GM12801 (cell line): ENCODE measurements around the gene ZSCAN1.

ENCODE experiments used
- CTCF ChIP-seq: IDR thresholded peaks from one replicate; pipeline ENCODE4 v1.5.1; 2011; ENCODE audit warnings: control low read depth; ENCODE audit not compliant: insufficient read length; ENCODE audit errors: extremely low read depth

ZSCAN1 gene, protein sequence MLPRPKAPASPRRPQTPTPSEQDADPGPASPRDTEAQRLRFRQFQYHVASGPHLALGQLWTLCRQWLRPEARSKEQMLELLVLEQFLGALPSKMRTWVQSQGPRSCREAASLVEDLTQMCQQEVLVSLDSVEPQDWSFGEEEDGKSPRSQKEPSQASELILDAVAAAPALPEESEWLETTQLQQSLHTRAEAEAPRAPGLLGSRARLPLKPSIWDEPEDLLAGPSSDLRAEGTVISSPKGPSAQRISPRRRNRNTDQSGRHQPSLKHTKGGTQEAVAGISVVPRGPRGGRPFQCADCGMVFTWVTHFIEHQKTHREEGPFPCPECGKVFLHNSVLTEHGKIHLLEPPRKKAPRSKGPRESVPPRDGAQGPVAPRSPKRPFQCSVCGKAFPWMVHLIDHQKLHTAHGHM

DNA sequence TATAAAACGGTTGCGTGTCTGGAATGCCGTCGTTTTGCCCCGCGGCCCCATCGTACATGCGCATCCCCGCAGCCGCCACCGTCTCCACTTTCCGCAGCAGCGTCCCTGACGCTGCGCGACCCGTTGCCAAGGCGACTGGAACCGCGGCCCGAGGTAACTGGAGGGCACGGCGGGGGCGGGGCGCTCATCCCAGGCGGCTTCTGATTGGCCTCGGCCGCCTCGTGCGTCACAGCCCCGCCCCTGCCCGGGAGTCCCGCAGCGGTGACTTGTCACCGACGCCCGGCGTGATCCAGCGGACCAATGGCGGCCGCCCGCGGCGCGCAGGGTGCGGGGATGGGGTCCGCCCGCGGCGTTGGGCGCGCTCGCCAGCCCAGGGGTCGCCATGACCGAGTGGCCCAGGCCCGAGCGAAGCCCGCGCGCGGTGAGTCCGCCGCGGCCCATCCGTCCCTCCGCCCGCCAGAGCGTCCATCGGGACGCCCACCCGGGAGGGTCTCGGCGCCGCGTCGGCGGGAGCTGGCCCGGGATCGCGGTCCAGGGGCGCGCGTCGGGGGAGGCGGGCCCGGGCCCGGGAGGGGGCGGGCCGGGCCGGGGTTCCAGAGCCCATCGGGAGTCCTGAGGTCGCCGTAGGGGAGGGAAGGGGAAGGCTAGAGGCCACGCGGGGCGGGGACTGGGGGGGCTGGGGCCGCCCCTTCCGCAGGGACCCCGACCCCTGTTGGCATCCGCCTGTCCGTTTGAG, at the start of gene ZSCAN1:
Gene ZSCAN1, plus strand, starts transcription at position 285 of the 736 bp plus-strand sequence. CDS start 3,812 bp downstream, outside the sequence.
- TF ChIP-seq CTCF: no peak

DNA sequence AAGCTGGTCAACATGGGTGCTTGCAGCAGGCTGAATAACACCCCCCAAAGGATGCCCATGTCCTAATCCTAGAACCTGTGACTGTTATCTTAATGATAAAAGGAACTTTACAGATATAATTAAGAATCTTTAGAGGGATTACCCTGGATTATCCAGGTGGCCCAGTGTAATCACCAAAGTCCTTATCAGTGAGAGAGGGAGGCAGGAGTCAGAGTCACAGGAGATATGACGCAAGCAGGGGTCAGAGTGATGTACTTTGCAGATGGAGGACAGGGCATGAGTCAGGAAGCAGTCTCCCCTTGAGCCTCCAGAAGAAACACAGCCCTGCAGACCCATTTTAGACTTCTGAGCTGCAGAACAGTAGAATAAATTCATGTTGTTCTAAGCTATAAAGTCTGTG, 41.0 kb upstream of the ZSCAN1 start:
- TF ChIP-seq CTCF: no peak

GRCh38 chr19:58000677-58001076, 33.1 kb upstream of the ZSCAN1 start:
- no peak for TF ChIP-seq CTCF

DNA sequence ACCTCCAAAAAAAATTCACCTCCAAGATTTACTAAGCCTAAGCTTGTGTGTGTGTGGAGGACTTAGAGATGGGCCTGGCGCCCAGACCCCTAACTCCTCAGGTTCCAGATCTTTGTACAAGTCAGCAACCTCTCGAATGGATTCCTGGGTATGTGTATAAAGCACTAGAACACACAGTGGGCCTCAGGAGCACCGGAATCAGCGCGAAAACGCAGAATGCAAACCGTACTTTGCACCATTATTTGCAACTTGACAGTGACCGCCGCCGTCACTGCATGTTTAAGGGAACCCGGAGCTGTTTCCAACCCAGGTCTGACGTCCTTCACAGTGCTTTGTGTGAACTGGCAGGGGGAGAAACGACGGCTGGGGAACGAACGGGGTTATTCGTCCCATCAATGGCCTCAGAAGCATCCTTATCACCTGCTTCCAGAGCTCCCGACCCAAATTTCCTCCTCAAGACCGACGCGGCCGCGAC, 31.9 kb upstream of the ZSCAN1 start:
- no peak for TF ChIP-seq CTCF

DNA sequence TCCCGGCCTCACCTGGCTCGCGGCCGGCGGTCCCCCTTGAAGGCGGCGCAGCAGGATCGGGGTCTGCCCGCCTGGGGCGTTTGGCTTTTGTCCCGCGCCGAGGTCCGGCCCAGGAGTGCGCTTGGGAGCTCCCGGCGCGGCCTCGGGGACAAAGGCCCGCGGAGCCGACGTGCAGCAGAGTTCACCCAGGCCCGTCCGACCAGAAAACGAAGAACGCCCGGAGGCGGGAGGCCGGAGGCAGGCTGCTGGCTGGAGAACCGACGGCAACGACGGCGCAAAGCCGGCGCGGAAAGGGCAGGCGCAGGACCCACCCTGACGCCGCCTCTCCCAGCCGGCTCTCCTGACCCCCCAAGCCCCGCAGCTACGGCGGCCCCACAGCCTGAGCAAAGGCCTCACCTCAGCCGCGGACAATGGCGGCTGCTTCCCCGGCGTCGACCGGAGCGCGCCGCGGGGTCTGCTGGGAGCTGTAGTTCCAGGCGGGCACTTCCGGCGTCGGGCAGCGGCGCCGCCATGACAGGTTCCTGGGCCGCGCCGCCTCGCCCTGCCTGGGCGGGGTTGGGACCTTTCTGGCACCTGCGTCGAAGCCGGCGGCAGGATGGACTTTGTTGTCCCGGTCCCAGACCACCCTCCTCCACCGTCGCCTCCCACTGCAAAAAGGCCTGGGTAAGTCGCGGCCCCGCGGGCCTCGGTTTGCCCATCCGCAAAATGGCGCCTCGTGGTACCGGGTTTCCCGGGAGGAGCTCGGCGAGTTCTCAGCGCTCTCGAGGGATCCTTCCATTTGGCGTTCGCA, 31.2 kb upstream of the ZSCAN1 start, which contains the start of gene ZNF606:
Gene ZNF606, minus strand, starts transcription at position 437 of the 790 bp plus-strand sequence. CDS start 1,501 bp downstream, outside the sequence.
- TF ChIP-seq CTCF: no peak

DNA sequence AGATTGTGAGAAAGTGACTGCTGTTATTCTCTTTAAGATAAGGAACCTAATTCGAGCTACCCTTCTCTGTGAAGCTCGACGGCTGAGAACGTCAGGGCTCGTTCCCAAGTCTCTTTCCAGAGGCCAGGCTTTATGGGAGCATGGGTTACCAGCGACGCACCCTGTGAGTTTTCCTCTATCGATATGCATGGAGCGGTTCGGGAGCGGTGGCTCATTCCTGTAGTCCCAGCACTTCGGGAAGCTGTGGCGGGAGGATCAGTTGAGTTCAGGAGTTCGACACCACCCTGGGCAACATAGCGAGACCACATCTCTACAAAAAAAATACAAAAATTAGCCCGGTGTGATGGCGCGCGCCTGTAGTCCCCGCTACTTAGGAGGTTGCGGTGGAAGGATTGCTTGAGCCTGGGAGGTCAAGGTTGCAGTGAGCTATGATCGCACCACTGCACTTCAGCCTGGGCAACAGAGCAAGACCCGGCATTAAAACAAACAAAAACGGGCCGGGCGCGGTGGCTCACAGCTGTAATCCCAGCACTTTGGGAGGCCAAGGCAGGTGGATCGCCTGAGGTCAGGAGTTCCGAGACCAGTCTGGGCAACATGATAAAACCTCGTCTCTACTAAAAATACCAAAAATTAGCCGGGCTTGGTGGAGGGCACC, 30.5 kb upstream of the ZSCAN1 start:
- TF ChIP-seq CTCF: no peak
